OCI-LY7 (cell line): ENCODE measurements around the gene CEP152. TPM values are rescaled to one million over a fixed set of nuclear protein-coding genes. Genes with fewer than 3 reads are reported as not detected.
A peak's percentile ranks its signal among the peaks of the same experiment; 100 is the strongest.
"Not testable (repeated sequence)": the region's sequence is repeated elsewhere in the genome, so short reads cannot be mapped to it uniquely, and the experiment has no call there.

Source experiments
- BruUV-seq: library from RNA; stranded (reverse); fragments of 400-500 nt; replicated peaks from 2 replicates; lab custom pipeline; 2021; lab: Mats Ljungman, UMichigan
- CTCF ChIA-PET: fragments of 300-600 bp; sonication (Branson Sonifier 250); formaldehyde crosslinking; loops from one replicate; lab custom pipeline; 2022; ENCODE audit warnings: antibody characterized with exemption; ENCODE audit not compliant: unreplicated experiment; lab: Charles Lee
- POLR2A ChIA-PET: fragments of 300-600 bp; sonication (Branson Sonifier 250); formaldehyde crosslinking; loops from one replicate; lab custom pipeline; 2022; ENCODE audit warnings: antibody characterized with exemption; lab: Charles Lee
- DNase-seq: peaks from one replicate; pipeline ENCODE4 v3.0.0-alpha.2; 2015; ENCODE audit warnings: low spot score
- H2AFZ ChIP-seq: fragments of 200-600 bp; sonication (generic), shearing (Covaris generic); 2 replicates; pipeline ENCODE4 v1.6.1; 2014; ENCODE audit warnings: mild to moderate bottlenecking, antibody characterized with exemption, low read length, moderate library complexity
- H3K27ac ChIP-seq: fragments of 200-600 bp; sonication (generic); 2 replicates; pipeline ENCODE4 v1.5.1; 2014; ENCODE audit warnings: mixed run types, low read depth, mild to moderate bottlenecking, moderate library complexity, low read length, inconsistent platforms; ENCODE audit not compliant: poor library complexity, severe bottlenecking
- H3K36me3 ChIP-seq: fragments of 200-600 bp; sonication (generic); 2 replicates; pipeline ENCODE4 v1.6.1; 2014; ENCODE audit warnings: mild to moderate bottlenecking, antibody characterized with exemption, low read length, moderate library complexity, mixed read lengths; ENCODE audit not compliant: insufficient read depth
- H3K4me1 ChIP-seq: fragments of 200-600 bp; sonication (generic); 2 replicates; pipeline ENCODE4 v1.5.1; 2014; ENCODE audit warnings: mild to moderate bottlenecking, low read length; ENCODE audit not compliant: insufficient read depth, poor library complexity, severe bottlenecking
- H3K4me2 ChIP-seq: fragments of 200-600 bp; sonication (generic); 2 replicates; pipeline ENCODE4 v1.6.1; 2014; ENCODE audit warnings: mild to moderate bottlenecking, low read length
- H3K4me3 ChIP-seq: fragments of 200-600 bp; sonication (generic); 2 replicates; pipeline ENCODE4 v1.5.1; 2014; ENCODE audit warnings: mild to moderate bottlenecking, low read depth, low read length; ENCODE audit not compliant: poor library complexity, severe bottlenecking
- H3K79me2 ChIP-seq: fragments of 200-600 bp; sonication (generic); 2 replicates; pipeline ENCODE4 v1.6.1; 2016; ENCODE audit warnings: low read depth, mild to moderate bottlenecking, low read length, moderate library complexity, mixed read lengths; ENCODE audit not compliant: insufficient read depth
- H3K9me2 ChIP-seq: fragments of 200-600 bp; sonication (generic); 2 replicates; pipeline ENCODE4 v1.6.1; 2016; ENCODE audit warnings: mild to moderate bottlenecking, low read length, mixed read lengths; ENCODE audit not compliant: insufficient read depth
- H3K9me3 ChIP-seq: fragments of 200-600 bp; sonication (generic); 2 replicates; pipeline ENCODE4 v1.6.1; 2014; ENCODE audit warnings: mild to moderate bottlenecking, mixed run types, low read length, mixed read lengths
- H4K20me1 ChIP-seq: fragments of 200-600 bp; sonication (generic); 2 replicates; pipeline ENCODE4 v1.6.1; 2014; ENCODE audit warnings: mild to moderate bottlenecking, antibody characterized with exemption, low read length, moderate library complexity, mixed read lengths; ENCODE audit not compliant: insufficient read depth
- CTCF ChIP-seq: fragments of 200-600 bp; sonication (generic); conservative IDR thresholded peaks from 2 replicates; pipeline ENCODE4 v1.5.1; 2014; ENCODE audit warnings: mild to moderate bottlenecking, antibody characterized with exemption, low read length, moderate library complexity, mixed read lengths
- EZH2phosphoT487 ChIP-seq: fragments of 200-600 bp; sonication (generic); IDR thresholded peaks from 2 replicates; pipeline ENCODE4 v1.6.1; 2018; ENCODE audit warnings: low read depth, borderline replicate concordance, mild to moderate bottlenecking, mixed run types, antibody characterized with exemption, low read length, moderate library complexity, mixed read lengths
- intact Hi-C: fragments of 100-400 bp; cut with micrococcal nuclease; formaldehyde crosslinking; loops from one replicate; pipeline ENCODE4 v1.10.0; 2022; ENCODE audit not compliant: unreplicated experiment
- total RNA-seq, 2 experiments: library from RNA; depleted of rRNA in 1 of 2; stranded (reverse); fragments of >200 nt in 1 of 2; shearing (Covaris generic) in 1 of 2; gene quantifications; 2 replicates each; pipeline ENCODE4 v1.2.3, GENCODE V29; 2014 to 2022

Gene CEP152
- total RNA-seq, 2 experiments from 2014 or later, result 37.6 to 44.9 TPM

- Histone ChIP-seq H3K4me1 (no peaks in the 10 kb centered on the region), H2AFZ (no peak overlapping the region), H3K4me2 (no peak overlapping the region), H3K27ac (no peak overlapping the region), H3K4me3 (no peak overlapping the region), H3K9me2 (no peaks in the 10 kb centered on the region), H3K79me2 (no peaks in the 10 kb centered on the region), H3K9me3 (no peaks in the 10 kb centered on the region), H4K20me1 (no peaks in the 10 kb centered on the region), H3K36me3 (no peaks in the 10 kb centered on the region)
- CTCF ChIA-PET, result no interaction called here
- TF ChIP-seq CTCF (no peak), EZH2phosphoT487 (no peak)
- BruUV-seq, result no TSS peak
- POLR2A ChIA-PET, result interaction anchor here (1.1 to 1.3 kb wide), 2 partner anchors 11 to 393 kb away, joined by 3 read pairs; no protein-coding TSS in a partner anchor
- no peak for DNase-seq
- intact Hi-C loops, result no loop called here
Observed at GRCh38 chr15:48858401-48858800, 47.5 kb upstream of the CEP152 start.

GRCh38 chr15:48856942-48857341 is 46.1 kb upstream of the CEP152 start:
- ChIA-PET CTCF (no interaction called here), POLR2A (interaction anchor here (0.6 to 1.1 kb wide), 3 partner anchors 349 to 483 kb away, joined by 3 to 4 read pairs (median 3); no protein-coding TSS in a partner anchor)
- H4K20me1 ChIP-seq, result no peaks in the 10 kb centered on the region
- no peak overlapping the region for H3K4me2 ChIP-seq
- DNase-seq, result no peak
- intact Hi-C loops, result no loop called here
- H3K36me3 ChIP-seq, result no peaks in the 10 kb centered on the region
- no peak overlapping the region for H3K27ac ChIP-seq
- no peaks in the 10 kb centered on the region for H3K9me3 ChIP-seq
- no peaks in the 10 kb centered on the region for H3K9me2 ChIP-seq
- no peaks in the 10 kb centered on the region for H3K79me2 ChIP-seq
- H3K4me1 ChIP-seq, result no peaks in the 10 kb centered on the region
- H2AFZ ChIP-seq, result no peak overlapping the region
- TF ChIP-seq EZH2phosphoT487, result no peak
- TF ChIP-seq CTCF, result no peak
- BruUV-seq, result no TSS peak
- no peak overlapping the region for H3K4me3 ChIP-seq

GRCh38 chr15:48855501-48856440 is 44.9 kb upstream of the CEP152 start:
- Histone ChIP-seq H2AFZ (no peak overlapping the region), H4K20me1 (no peaks in the 10 kb centered on the region), H3K4me2 (no peak overlapping the region), H3K9me2 (no peaks in the 10 kb centered on the region), H3K27ac (no peak overlapping the region), H3K4me3 (no peak overlapping the region), H3K79me2 (no peaks in the 10 kb centered on the region), H3K36me3 (no peaks in the 10 kb centered on the region), H3K4me1 (no peaks in the 10 kb centered on the region), H3K9me3 (no peaks in the 10 kb centered on the region)
- TF ChIP-seq EZH2phosphoT487, result no peak
- peak; percentile 32; the same call in 1 of the 2 replicates for TF ChIP-seq CTCF
- no TSS peak for BruUV-seq
- POLR2A ChIA-PET, result no interaction called here
- CTCF ChIA-PET, result no interaction called here
- DNase-seq, result no peak
- intact Hi-C loops, result no loop called here

GRCh38 chr15:48854434-48854833 is 43.6 kb upstream of the CEP152 start:
- H3K4me3 ChIP-seq, DNase-seq, H4K20me1 ChIP-seq, H3K9me2 ChIP-seq, H3K4me1 ChIP-seq, H3K4me2 ChIP-seq, BruUV-seq, intact Hi-C loops, H3K27ac ChIP-seq, H2AFZ ChIP-seq, H3K9me3 ChIP-seq, H3K36me3 ChIP-seq, POLR2A ChIA-PET, CTCF ChIA-PET, H3K79me2 ChIP-seq: not testable (repeated sequence)
